Measurements from ENCODE around the gene FHL1.

The FHL1 gene

GRCh38 chrX:136183917-136184316 is 36.6 kb downstream of the FHL1 start:
- DNase-seq (ENCODE audit: low read depth in 3 of 3, low spot score in 1 of 3): no peak

DNA sequence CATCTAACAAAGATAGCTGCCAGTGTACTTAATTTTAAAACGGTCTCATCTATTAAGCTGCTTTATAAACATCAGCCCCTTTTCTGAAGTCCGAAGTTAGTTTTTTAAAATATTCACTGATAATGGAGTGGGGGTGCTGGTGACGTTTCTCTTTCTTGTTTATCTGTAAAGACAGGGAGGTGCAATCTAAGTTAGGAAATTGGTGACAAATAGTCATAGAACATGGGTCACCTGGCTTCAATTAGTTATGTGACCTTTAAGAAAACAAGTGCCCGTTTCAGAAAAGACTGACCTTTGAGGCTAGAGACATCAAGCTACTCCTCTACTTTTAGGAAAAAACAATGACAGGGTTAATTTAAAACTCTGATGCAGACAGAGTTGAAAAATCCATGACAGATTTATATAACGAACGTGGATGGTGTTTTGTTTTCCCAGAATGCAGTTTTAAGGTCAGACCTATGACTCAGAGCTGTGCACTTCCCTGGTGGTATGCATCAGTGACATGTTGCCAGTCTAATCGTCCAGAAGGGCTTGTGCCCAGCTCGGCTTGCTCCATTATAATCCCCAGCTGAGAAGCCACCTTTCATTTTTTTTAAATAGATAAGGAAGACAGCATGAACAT is 38.2 kb downstream of the FHL1 start:
- DNase-seq (ENCODE audit: low read depth in 3 of 3, low spot score in 1 of 3): no peak

DNA sequence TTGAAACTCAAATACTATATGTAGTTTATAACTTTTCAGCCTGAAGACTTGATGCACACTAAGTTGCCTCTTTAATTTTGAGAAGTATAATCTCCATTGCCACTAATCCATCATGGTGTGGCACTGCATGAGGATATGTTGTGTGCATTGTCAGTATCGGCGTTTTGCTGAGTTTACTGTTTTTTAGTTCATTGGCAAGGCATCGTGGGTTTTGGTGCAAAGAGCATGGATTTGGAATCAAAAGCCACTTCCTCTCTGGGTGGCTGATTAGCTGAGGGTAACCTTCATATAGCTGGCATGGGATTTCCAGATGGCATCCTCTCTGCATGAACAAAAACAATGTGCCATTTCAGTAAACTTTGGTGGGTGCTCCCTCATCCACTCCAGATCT is 38.7 kb downstream of the FHL1 start:
- DNase-seq (ENCODE audit: low read depth in 3 of 3, low spot score in 1 of 3): no peak

DNA sequence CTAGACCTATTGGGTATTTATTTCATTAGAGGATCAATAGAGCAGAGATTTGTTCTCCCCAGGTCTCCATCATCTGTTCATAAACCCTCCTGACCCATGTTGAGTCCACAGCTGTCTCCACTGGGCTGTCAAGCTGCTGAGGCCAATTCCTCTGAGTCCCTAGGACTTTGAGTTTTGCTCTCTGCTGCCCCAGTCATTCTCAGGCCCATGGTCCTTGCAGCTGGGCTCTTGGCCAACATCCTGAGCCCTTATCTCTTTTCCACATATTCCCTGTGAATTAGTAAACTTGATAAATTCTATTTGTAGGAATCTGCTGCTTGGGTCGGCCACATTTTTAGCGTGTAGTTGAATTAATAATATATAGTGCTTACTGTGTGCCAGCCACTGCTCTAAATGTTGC is 41.9 kb downstream of the FHL1 start:
- no peak for DNase-seq (ENCODE audit: low read depth in 3 of 3, low spot score in 1 of 3)

- no peak for DNase-seq (ENCODE audit: low read depth in 3 of 3, low spot score in 1 of 3)
These were observed 42.8 kb downstream of the FHL1 start for GRCh38 chrX:136190038-136190713.

GRCh38 chrX:136191171-136191570 is 43.8 kb downstream of the FHL1 start:
- no peak for DNase-seq (ENCODE audit: low read depth in 3 of 3, low spot score in 1 of 3)

GRCh38 chrX:136192135-136192534 is 44.8 kb downstream of the FHL1 start:
- DNase-seq (ENCODE audit: low read depth in 3 of 3, low spot score in 1 of 3): no peak

DNA sequence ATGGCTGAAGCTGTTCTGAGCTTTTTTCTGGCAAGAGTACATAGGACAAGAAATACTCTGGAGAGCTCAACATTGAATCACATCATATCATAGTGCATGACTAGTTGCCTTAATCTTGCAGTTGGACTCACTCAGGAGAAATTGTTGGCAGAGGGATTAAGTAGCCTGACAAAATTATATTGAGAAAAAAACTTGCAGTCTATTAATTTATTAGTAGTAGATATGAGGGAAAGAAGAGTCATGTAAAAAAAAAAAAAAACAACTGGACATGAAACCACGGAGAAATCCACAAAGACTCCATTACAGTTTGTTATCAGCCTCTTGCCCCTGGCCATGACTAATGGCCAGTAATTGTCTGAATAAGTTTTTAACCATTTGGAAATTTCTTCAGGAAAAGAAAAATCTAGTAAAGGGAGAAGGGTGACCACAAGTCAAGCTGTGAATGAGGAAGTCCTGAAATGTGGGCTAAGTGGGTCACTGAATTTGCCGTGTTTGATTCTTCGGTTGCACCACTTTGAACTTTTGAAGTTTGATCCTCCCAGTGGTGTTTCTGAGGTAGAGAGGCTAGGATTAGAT is 45.6 kb downstream of the FHL1 start:
- DNase-seq (ENCODE audit: low read depth in 3 of 3, low spot score in 1 of 3): no peak

DNA sequence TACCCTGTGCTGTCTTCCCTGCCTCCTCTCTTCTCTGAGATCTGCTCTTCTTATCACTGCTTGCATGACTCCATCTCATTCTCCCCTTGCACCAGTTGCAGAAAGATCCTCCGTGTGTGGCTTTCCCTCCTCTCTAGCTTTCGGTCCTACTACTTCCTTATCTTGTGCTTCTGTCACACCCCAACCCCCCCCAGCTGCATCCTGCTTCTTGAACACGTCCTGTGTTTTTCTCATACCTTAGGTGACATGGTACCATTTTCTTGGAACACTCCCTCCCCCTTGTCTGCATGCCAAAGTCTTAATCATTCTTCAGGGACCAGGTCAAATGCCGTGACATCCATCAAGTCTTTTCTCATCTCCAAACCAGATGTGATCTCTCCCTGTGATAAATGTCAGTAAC is 46.4 kb downstream of the FHL1 start:
- no peak for DNase-seq (ENCODE audit: low read depth in 3 of 3, low spot score in 1 of 3)

DNA sequence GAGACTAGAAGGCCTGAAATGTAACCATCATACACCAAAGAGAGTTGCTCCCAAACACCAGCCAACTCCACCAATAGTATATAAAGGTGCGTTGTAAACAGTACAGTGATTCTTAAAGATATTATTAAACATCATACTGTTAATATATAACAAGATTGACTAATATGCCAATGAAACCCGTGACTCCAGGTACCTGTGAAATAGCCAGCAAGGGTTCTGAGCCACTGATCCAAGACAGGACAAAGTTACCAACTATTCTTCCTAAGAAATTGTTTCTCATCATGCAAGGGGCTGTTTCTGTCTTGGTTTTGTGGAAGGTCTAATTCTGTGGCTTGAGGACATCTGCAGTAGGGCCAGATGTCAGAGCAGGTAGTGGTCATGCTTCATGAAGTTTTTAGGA is 47.2 kb downstream of the FHL1 start:
- DNase-seq (ENCODE audit: low read depth in 3 of 3, low spot score in 1 of 3): no peak

DNA sequence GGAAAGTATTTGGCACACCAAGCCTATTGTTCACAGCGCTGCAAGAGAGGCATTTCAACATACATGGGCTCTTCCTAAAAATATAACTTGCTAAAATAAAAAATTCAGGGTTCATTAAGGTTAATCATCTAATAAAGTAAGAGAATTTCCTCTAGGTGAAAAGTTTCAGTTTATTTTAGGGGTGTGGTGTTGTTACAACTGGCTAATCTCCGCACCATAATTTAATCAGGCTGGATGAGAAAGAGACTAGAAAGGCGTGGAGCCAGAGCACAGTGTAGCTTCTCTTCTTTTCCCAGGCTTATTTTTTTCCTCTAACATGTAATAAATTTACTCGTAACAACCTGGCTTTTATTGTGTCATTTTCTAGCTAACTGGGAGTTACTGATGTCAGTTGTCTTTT is 47.9 kb downstream of the FHL1 start:
- DNase-seq (ENCODE audit: low read depth in 3 of 3, low spot score in 1 of 3): no peak

DNA sequence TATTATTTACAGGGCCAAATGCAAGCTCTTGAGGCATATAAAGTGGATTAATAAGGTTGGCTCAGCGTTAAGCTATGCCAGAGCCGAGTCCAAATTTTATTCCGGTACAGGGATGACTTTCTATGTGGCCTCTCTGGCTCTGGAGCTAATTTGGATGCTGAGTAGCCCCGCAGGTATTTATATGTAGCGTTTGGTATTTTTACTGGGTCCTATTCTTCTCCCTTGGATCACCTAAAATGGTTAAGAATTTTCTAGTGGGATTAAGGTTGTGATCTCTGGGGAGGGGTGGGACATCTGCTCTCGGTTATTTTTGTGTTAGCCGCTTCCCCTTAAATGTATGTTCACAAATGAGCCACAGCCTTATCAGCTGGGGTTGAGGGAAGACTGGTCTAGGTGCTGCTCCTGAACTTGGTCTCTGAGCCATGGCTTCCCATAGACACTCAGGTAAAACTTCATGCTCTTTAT is 49.4 kb downstream of the FHL1 start:
- no peak for DNase-seq (ENCODE audit: low read depth in 3 of 3, low spot score in 1 of 3)

- no peak for DNase-seq (ENCODE audit: low read depth in 3 of 3, low spot score in 1 of 3)
These were observed 50.7 kb downstream of the FHL1 start for GRCh38 chrX:136198010-136198409.

DNA sequence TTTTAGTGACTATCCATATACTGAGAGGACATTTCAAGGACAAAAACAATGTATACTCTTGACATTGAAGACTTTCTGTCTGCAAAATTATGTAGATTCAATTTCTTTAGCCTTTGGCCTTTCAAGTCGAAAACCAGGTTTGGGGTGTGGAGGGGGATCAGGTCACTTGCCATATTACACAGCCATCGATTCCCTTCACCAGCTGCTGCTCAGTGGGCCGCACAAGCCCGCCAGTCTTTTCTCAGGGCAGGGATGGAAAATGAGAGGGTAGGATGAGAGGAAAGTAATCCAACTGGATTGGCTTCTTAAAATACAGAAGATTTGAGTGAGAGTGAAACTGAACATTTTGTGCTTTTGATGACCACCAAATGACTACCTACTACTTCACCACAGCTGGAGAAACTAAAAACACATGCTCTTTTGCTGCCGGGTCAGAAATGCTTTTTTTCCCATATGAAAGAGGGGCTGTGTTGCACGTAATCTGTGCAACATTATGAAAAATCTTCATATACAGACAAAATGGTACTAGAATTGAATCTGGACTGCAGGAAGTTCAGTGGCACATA is 51.4 kb downstream of the FHL1 start:
- no peak for DNase-seq (ENCODE audit: low read depth in 3 of 3, low spot score in 1 of 3)

GRCh38 chrX:136199365-136199764 is 52.0 kb downstream of the FHL1 start:
- DNase-seq (ENCODE audit: low read depth in 3 of 3, low spot score in 1 of 3): no peak

DNA sequence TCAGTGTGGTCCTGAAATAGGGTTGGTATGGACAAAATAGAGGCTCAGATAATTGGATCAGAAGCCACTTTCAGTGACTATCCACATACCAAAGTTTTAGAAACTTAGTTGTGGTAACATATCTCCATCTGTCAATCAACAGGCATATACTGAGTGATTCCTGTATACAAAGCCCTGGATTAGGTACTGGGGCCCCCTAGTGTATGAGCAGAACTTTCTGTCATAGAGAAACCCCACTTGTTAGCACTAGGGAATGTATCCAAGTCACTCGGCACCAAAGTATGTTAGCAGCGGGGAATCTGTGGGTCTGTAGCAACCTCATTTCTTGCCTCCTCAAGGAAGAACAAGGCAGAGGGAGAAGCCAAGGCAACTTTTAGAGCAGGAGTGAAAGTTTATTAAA is 53.1 kb downstream of the FHL1 start:
- no peak for DNase-seq (ENCODE audit: low read depth in 3 of 3, low spot score in 1 of 3)

DNA sequence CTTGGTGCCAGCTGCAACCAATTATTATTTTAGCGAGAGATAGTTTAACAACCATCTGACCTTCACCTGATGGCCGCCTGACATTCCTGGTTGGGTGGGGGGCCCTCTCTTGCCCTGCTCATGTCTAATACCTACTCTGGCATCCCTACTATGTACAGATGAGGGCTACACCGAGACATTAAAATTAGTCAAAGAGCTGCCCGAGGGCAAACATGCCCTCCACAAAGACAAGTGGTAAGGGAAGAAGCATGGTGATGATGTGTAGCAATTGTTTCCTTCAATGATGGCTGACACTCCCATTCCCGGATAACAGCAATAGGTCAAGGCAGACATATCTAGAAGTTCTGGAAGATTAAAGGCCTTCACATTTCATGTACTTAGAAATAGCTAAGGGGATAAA is 54.3 kb downstream of the FHL1 start:
- DNase-seq (ENCODE audit: low read depth in 3 of 3, low spot score in 1 of 3): no peak

GRCh38 chrX:136202889-136203288 is 55.6 kb downstream of the FHL1 start:
- DNase-seq (ENCODE audit: low read depth in 3 of 3, low spot score in 1 of 3): no peak

GRCh38 chrX:136203438-136203837 is 56.1 kb downstream of the FHL1 start:
- no peak for DNase-seq (ENCODE audit: low read depth in 3 of 3, low spot score in 1 of 3)

- no peak for DNase-seq (ENCODE audit: low read depth in 3 of 3, low spot score in 1 of 3)
These were observed 56.6 kb downstream of the FHL1 start for GRCh38 chrX:136203951-136204350.

DNA sequence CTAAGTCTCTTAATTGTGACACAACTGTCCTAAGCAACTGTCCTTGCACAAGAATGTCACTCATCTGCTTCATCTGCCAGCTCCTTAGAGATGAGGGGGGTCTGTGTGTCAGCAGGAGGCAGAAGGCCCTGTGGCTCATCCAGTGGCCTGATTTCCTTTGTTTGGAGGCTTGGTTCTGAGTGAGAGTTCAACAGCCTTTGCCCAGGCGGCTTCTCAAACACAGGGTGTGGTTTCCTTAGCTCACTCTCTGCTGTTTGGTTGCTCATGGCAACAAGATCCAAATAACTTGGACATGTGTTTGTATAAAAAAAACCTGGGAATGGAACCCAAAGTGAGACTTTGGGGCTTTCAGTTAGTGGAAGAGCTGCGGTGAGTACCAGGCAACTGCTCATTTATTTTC is 57.2 kb downstream of the FHL1 start:
- DNase-seq (ENCODE audit: low read depth in 3 of 3, low spot score in 1 of 3): no peak

DNA sequence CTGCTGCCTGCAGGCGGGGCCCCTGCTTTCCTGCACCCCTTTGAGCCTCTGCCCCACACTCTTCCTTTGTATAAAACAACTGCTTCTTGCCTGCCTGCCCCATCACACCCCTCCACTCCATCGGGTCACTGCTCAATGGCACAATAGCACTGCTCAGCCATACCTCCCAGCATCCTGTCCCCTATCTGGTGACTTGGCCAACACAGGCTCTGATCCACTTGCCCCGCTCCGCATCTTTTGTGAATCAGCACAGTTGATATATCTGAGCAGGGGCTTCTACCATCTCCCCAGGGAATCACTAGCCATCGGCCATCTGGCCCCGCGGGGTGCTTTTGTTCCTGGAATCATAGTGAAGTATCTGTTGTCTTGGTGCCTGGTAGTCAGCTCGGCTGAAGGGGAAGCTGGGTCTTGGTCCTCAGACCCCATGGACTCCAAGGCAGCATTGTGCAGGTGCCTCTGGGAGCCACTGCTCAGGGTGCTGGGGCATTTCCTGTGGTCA is 58.6 kb downstream of the FHL1 start:
- DNase-seq (ENCODE audit: low read depth in 3 of 3, low spot score in 1 of 3): no peak

Measured in stimulated activated CD4-positive, alpha-beta T cell treated with anti-CD3 and anti-CD28 coated beads, TNF-alpha, amount 100 ng/mL, for 1 hour (primary cell).